Measurements from ENCODE around the gene MCOLN3.

DNA sequence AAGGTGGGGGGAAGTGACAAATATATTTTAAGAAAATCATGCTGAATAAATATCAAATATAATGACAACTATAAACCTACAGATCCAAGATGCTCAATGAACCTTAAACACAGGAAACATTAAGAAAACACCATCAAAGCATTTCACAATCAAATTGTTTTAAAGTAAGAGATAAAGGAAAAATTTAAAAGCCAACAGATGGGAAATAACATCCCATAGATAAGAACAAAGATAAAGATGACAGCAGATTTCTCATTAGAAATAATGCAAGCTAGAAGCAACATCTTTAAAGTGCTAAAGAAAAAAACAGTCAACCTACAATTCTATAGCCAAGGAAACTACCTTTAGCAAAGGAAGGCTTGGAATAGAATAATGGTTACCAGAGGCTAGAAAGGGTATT is 17.8 kb downstream of the MCOLN3 start:
- TF ChIP-seq CTCF (IDR thresholded peaks at IDR 0.05; ENCODE audit: low read depth, low read length), result no peak
- no peak for TF ChIP-seq EZH2phosphoT487 (IDR thresholded peaks at IDR 0.05; ENCODE audit: low read depth)

Measured in OCI-LY3 (cell line).